DOHH2 (cell line): ENCODE data around the gene RPRD1B.
A peak's percentile ranks its signal among the peaks of the same experiment; 100 is the strongest.

ENCODE experiments used
- H3F3A ChIP-seq: fragments of 200-600 bp; sonication (generic), shearing (Covaris generic); 2 replicates; pipeline ENCODE4 v1.6.0; 2016; ENCODE audit warnings: antibody characterized with exemption, mild to moderate bottlenecking; ENCODE audit not compliant: control insufficient read depth, insufficient read depth
- H3K27ac ChIP-seq: fragments of 200-600 bp; sonication (generic); 2 replicates; pipeline ENCODE4 v1.5.1; 2014; ENCODE audit warnings: low read depth, mild to moderate bottlenecking, low read length, moderate library complexity
- H3K27me3 ChIP-seq: fragments of 200-600 bp; sonication (generic); 2 replicates; pipeline ENCODE4 v1.6.1; 2014; ENCODE audit warnings: mild to moderate bottlenecking, low read length, mixed read lengths; ENCODE audit not compliant: control insufficient read depth
- H3K36me3 ChIP-seq: fragments of 200-600 bp; sonication (generic); 2 replicates; pipeline ENCODE4 v1.6.1; 2014; ENCODE audit warnings: mild to moderate bottlenecking, low read length, moderate library complexity, mixed read lengths; ENCODE audit not compliant: control insufficient read depth
- H3K4me1 ChIP-seq: fragments of 200-600 bp; sonication (generic); 2 replicates; pipeline ENCODE4 v1.6.1; 2014; ENCODE audit warnings: mild to moderate bottlenecking, low read length, mixed read lengths; ENCODE audit not compliant: control insufficient read depth
- H3K4me2 ChIP-seq: fragments of 200-600 bp; sonication (generic); 2 replicates; pipeline ENCODE4 v1.6.0; 2014; ENCODE audit warnings: mild to moderate bottlenecking, low read length, moderate library complexity
- H3K4me3 ChIP-seq: fragments of 200-600 bp; sonication (generic); 2 replicates; pipeline ENCODE4 v1.5.1; 2014; ENCODE audit warnings: mild to moderate bottlenecking, low read length, mixed read lengths
- H3K79me2 ChIP-seq: fragments of 200-600 bp; sonication (generic); 2 replicates; pipeline ENCODE4 v1.6.1; 2014; ENCODE audit warnings: mild to moderate bottlenecking, low read length, mixed read lengths; ENCODE audit not compliant: control insufficient read depth
- H3K9me2 ChIP-seq: fragments of 200-600 bp; sonication (generic); replicated peaks from 2 replicates; pipeline ENCODE4 v1.6.1; 2014; ENCODE audit warnings: mild to moderate bottlenecking, low read length, mixed read lengths; ENCODE audit not compliant: control insufficient read depth
- H3K9me3 ChIP-seq: fragments of 200-600 bp; sonication (generic); 2 replicates; pipeline ENCODE4 v1.6.1; 2014; ENCODE audit warnings: antibody characterized with exemption, low read length, mixed read lengths; ENCODE audit not compliant: control insufficient read depth, insufficient read depth
- H4K20me1 ChIP-seq: fragments of 200-600 bp; sonication (generic); 2 replicates; pipeline ENCODE4 v1.6.0; 2014; ENCODE audit warnings: low read depth, mild to moderate bottlenecking, antibody characterized with exemption, low read length, moderate library complexity; ENCODE audit not compliant: control insufficient read depth, insufficient read depth
- EZH2phosphoT487 ChIP-seq: fragments of 200-600 bp; sonication (generic); IDR thresholded peaks from 2 replicates; pipeline ENCODE4 v1.6.1; 2017; ENCODE audit warnings: borderline replicate concordance, mild to moderate bottlenecking, antibody characterized with exemption, low read length, moderate library complexity, mixed read lengths
- TF ChIP-seq, protein P1 (sequence below): fragments of 200-600 bp; sonication (generic); IDR thresholded peaks from one replicate; pipeline ENCODE4 v1.5.1; 2014; ENCODE audit warnings: antibody characterized with exemption, mild to moderate bottlenecking, low read depth, low read length; ENCODE audit not compliant: poor library complexity, severe bottlenecking

Gene RPRD1B

DNA sequence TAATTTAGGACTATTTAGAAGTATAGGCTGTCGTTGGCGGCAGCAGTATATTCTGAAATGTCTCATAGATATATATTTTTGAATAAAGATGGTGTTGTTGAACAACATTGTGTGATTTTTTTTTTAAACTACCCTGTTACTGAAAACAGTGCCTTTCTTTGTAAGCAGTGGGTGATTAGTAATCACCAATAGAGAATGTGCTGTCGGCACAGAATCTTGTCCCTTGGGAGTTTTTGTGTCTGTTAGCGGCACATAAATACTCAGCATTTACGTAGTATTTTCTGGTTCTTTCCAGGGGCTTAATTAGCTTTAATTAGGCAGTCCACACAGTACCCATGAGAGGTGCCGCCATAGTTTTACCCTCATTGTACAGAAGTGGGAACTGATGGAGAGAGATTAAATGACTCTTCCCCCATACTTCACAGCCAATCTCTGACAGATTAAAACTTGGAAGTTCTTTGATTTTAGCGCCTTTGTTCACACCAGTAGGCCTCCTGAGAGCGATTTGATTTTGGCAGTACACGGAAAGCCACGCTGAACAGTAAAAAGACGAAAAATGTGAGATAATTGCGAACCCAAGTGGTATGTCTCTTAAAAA is 58.8 kb downstream of the RPRD1B start:
- Histone ChIP-seq H3K4me1 (peaks cover 57% of the 10 kb centered on the region), H3F3A (peaks cover 19% of the 10 kb centered on the region), H3K9me2 (no peaks in the 10 kb centered on the region), H3K27ac (peak overlapping the region; percentile 78), H3K9me3 (no peaks in the 10 kb centered on the region), H3K79me2 (peaks cover 6% of the 10 kb centered on the region; the same call in 1 of the 2 replicates), H3K27me3 (no peaks in the 10 kb centered on the region), H3K4me2 (peak overlapping the region; percentile 44), H3K4me3 (peak overlapping the region; percentile 27), H4K20me1 (no peaks in the 10 kb centered on the region), H3K36me3 (peaks cover 49% of the 10 kb centered on the region)
- TF ChIP-seq, protein P1, sequence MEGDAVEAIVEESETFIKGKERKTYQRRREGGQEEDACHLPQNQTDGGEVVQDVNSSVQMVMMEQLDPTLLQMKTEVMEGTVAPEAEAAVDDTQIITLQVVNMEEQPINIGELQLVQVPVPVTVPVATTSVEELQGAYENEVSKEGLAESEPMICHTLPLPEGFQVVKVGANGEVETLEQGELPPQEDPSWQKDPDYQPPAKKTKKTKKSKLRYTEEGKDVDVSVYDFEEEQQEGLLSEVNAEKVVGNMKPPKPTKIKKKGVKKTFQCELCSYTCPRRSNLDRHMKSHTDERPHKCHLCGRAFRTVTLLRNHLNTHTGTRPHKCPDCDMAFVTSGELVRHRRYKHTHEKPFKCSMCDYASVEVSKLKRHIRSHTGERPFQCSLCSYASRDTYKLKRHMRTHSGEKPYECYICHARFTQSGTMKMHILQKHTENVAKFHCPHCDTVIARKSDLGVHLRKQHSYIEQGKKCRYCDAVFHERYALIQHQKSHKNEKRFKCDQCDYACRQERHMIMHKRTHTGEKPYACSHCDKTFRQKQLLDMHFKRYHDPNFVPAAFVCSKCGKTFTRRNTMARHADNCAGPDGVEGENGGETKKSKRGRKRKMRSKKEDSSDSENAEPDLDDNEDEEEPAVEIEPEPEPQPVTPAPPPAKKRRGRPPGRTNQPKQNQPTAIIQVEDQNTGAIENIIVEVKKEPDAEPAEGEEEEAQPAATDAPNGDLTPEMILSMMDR = no peak
- no peak for TF ChIP-seq EZH2phosphoT487

DNA sequence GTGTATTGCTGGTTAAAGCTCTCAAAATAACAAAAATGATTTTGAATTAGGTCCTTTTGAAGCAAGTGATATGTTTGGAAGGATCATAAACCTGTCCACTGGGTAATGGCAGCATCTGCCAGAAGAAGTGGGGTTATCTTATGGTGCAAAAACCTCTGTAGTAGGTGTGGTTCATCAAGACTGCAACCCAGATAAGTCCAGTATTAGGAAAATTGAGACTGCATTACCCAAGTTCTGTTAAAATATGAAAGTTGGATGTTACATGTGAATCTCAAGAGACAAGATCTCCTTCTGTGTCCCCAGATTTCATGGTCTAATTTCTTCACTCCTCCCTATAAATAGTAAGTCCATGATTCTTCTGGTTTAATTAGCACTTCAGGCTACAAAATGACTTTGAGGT is 59.4 kb downstream of the RPRD1B start:
- Histone ChIP-seq H3K36me3 (peaks cover 43% of the 10 kb centered on the region), H3K4me3 (peak overlapping the region; percentile 27; the same call in 1 of the 2 replicates), H3K27ac (peak overlapping the region; percentile 78)

DNA sequence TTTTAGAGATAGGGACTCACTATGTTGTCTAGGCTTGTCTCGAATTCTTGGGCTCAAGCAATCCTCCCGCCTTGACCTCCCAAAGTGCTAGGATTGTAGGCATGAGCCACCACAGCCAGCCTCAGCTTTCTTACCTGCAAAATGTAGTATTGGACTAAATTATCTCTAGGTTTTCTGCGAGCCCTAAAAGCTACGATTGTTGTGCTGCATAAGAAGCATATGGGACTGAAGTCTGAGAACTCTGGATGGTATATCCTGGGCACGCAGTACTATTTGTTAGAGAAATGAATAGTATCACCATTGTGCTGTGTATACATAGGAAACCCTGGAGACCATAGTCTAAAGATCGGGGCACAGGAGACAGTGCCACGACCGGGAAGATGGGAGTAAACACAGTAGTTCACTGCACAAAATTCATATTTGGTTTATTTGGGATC is 60.1 kb downstream of the RPRD1B start:
- Histone ChIP-seq H3K36me3 (peaks cover 36% of the 10 kb centered on the region), H3F3A (peaks cover 19% of the 10 kb centered on the region), H3K9me2 (no peaks in the 10 kb centered on the region), H3K27me3 (no peaks in the 10 kb centered on the region), H4K20me1 (no peaks in the 10 kb centered on the region), H3K9me3 (no peaks in the 10 kb centered on the region), H3K79me2 (peaks cover 6% of the 10 kb centered on the region; the same call in 1 of the 2 replicates), H3K27ac (peak overlapping the region; percentile 78), H3K4me3 (peak overlapping the region; percentile 48), H3K4me2 (peak overlapping the region; percentile 64), H3K4me1 (peaks cover 57% of the 10 kb centered on the region)
- TF ChIP-seq, protein P1 = no peak
- no peak for TF ChIP-seq EZH2phosphoT487

More for the DNA sequence above, 59.4 kb downstream of the RPRD1B start:
- no peaks in the 10 kb centered on the region for H4K20me1 ChIP-seq
- no peaks in the 10 kb centered on the region for H3K9me3 ChIP-seq
- H3K9me2 ChIP-seq = no peaks in the 10 kb centered on the region
- peaks cover 57% of the 10 kb centered on the region for H3K4me1 ChIP-seq
- H3K4me2 ChIP-seq = peak overlapping the region; percentile 44
- H3F3A ChIP-seq = peaks cover 19% of the 10 kb centered on the region
- H3K79me2 ChIP-seq = peaks cover 6% of the 10 kb centered on the region; the same call in 1 of the 2 replicates
- H3K27me3 ChIP-seq = no peaks in the 10 kb centered on the region
- TF ChIP-seq EZH2phosphoT487 = no peak
- TF ChIP-seq, protein P1 = no peak
